HG02588 (cell line): ENCODE measurements around the gene PDHB.
A peak's percentile ranks its signal among the peaks of the same experiment; 100 is the strongest.
"Not testable (repeated sequence)": the region's sequence is repeated elsewhere in the genome, so short reads cannot be mapped to it uniquely, and the experiment has no call there.

Experiments used
- ATAC-seq: cut with Tn5 transposase; IDR thresholded peaks from one replicate; pipeline ENCODE4 v1.9.1; 2021; ENCODE audit warnings: mild to moderate bottlenecking, moderate library complexity; ENCODE audit not compliant: unreplicated experiment

Gene PDHB

GRCh38 chr3:58440996-58441355, 7.3 kb upstream of the PDHB start:
- not testable (repeated sequence) for ATAC-seq

GRCh38 chr3:58437276-58437675, 3.6 kb upstream of the PDHB start:
- not testable (repeated sequence) for ATAC-seq

- ATAC-seq: no peak
Observed at GRCh38 chr3:58434990-58435389, 1.4 kb upstream of the PDHB start.

- no peak for ATAC-seq
Observed at GRCh38 chr3:58434511-58434910, 879 bp upstream of the PDHB start.

- no peak for ATAC-seq
Observed at GRCh38 chr3:58434168-58434504, 504 bp upstream of the PDHB start.

- ATAC-seq: no peak
Observed at GRCh38 chr3:58432905-58433304, 727 bp downstream of the PDHB start.

GRCh38 chr3:58429657-58430056, 4.0 kb downstream of the PDHB start:
- ATAC-seq: peak; percentile 37

GRCh38 chr3:58427661-58428361, 5.8 kb downstream of the PDHB start:
- no peak for ATAC-seq

GRCh38 chr3:58425782-58426181, 7.8 kb downstream of the PDHB start:
- ATAC-seq: no peak

- no peak for ATAC-seq
Observed at GRCh38 chr3:58424613-58425012, 9.0 kb downstream of the PDHB start.

GRCh38 chr3:58422756-58423325, 10.8 kb downstream of the PDHB start:
- ATAC-seq: no peak

- ATAC-seq: peak; percentile 40
Observed at GRCh38 chr3:58421004-58421403, 12.6 kb downstream of the PDHB start.

- peak; percentile 46 for ATAC-seq
Observed at GRCh38 chr3:58419780-58420507, 13.7 kb downstream of the PDHB start.

- ATAC-seq: no peak
Observed at GRCh38 chr3:58418227-58418626, 15.4 kb downstream of the PDHB start.

GRCh38 chr3:58417075-58417474, 16.6 kb downstream of the PDHB start:
- no peak for ATAC-seq

- ATAC-seq: no peak
Observed at GRCh38 chr3:58416191-58416590, 17.4 kb downstream of the PDHB start.

GRCh38 chr3:58414538-58415197, 19.0 kb downstream of the PDHB start:
- no peak for ATAC-seq

- no peak for ATAC-seq
Observed at GRCh38 chr3:58411851-58412830, 21.5 kb downstream of the PDHB start.

- ATAC-seq: no peak
Observed at GRCh38 chr3:58411036-58411435, 22.6 kb downstream of the PDHB start.

- no peak for ATAC-seq
Observed at GRCh38 chr3:58409663-58410062, 24.0 kb downstream of the PDHB start.

GRCh38 chr3:58408906-58409305, 24.7 kb downstream of the PDHB start:
- no peak for ATAC-seq
